Smooth muscle cell (in vitro differentiated cells): Measurements from ENCODE around the gene ZFP1. TPM values are rescaled to one million over a fixed set of nuclear protein-coding genes. Genes with fewer than 3 reads are reported as not detected.
"Not testable (repeated sequence)": the region's sequence is repeated elsewhere in the genome, so short reads cannot be mapped to it uniquely, and the experiment has no call there.

Source experiments
- DNase-seq: peaks from one replicate; lab custom pipeline; 2025; ENCODE audit not compliant: unreplicated experiment; lab: John Stamatoyannopoulos, UW
- H2AFZ ChIP-seq: fragments of 200-600 bp; sonication (generic); 2 replicates; pipeline ENCODE4 v1.6.0; 2016; ENCODE audit warnings: antibody characterized with exemption, low read depth, mild to moderate bottlenecking
- H3F3A ChIP-seq: fragments of 200-600 bp; sonication (generic); 2 replicates; pipeline ENCODE4 v1.6.0; 2017; ENCODE audit warnings: antibody characterized with exemption, low read depth
- H3K27ac ChIP-seq: fragments of 200-600 bp; sonication (generic); 2 replicates; pipeline ENCODE4 v1.5.1; 2016; ENCODE audit warnings: low read depth, mild to moderate bottlenecking
- H3K27me3 ChIP-seq: fragments of 200-600 bp; sonication (generic); 2 replicates; pipeline ENCODE4 v1.6.1; 2016; ENCODE audit warnings: low read depth, mild to moderate bottlenecking
- H3K36me3 ChIP-seq: fragments of 200-600 bp; sonication (generic); 2 replicates; pipeline ENCODE4 v1.5.1; 2016; ENCODE audit warnings: low read depth
- H3K4me1 ChIP-seq: fragments of 200-600 bp; sonication (generic); 2 replicates; pipeline ENCODE4 v1.5.1; 2016; ENCODE audit warnings: low read depth
- H3K4me2 ChIP-seq: fragments of 200-600 bp; sonication (generic); 2 replicates; pipeline ENCODE4 v1.6.0; 2016; ENCODE audit warnings: mild to moderate bottlenecking
- H3K4me3 ChIP-seq: fragments of 200-600 bp; sonication (generic); 2 replicates; pipeline ENCODE4 v1.5.1; 2016; ENCODE audit warnings: mild to moderate bottlenecking
- H3K79me2 ChIP-seq: fragments of 200-600 bp; sonication (generic); 2 replicates; pipeline ENCODE4 v1.6.0; 2016; ENCODE audit warnings: low read depth, mild to moderate bottlenecking
- H3K9ac ChIP-seq: fragments of 200-600 bp; sonication (generic); 2 replicates; pipeline ENCODE4 v1.6.0; 2016; ENCODE audit warnings: low read depth
- H3K9me3 ChIP-seq: fragments of 200-600 bp; sonication (generic); replicated peaks from 2 replicates; pipeline ENCODE4 v1.5.1; 2016; ENCODE audit warnings: low read depth
- H4K20me1 ChIP-seq: fragments of 200-600 bp; sonication (generic); 2 replicates; pipeline ENCODE4 v1.6.0; 2016; ENCODE audit warnings: low read depth
- WGBS: methylation state at CpG from one replicate; pipeline ENCODE4 v1.1.7; 2016; ENCODE audit warnings: low lambda C conversion rate; 5-methylcytosine and 5-hydroxymethylcytosine counted together
- polyA plus RNA-seq: library from polyadenylated mRNA; unstranded; fragments of >200 nt; fragmentation: Nextera tagmentation; extraction: Ambion mirVana; gene quantifications from 2 replicates; pipeline ENCODE4 v1.2.1, GENCODE V29; 2016
- total RNA-seq: library from RNA; depleted of rRNA; stranded (reverse); fragments of >200 nt; gene quantifications from 2 replicates; pipeline ENCODE4 v1.2.3, GENCODE V29; 2014
- TF ChIP-seq, protein P1 (sequence below): fragments of 200-600 bp; sonication (generic); IDR thresholded peaks from 2 replicates; pipeline ENCODE4 v1.5.1; 2017; ENCODE audit warnings: borderline replicate concordance, mild to moderate bottlenecking, antibody characterized with exemption; ENCODE audit not compliant: insufficient read depth, poor library complexity, severe bottlenecking

Gene ZFP1
- total and polyA plus RNA-seq, 2 experiments from 2014 or later: 12.6 to 15.0 TPM

- H3K9me3 ChIP-seq: no peaks in the 10 kb centered on the region
- no peak overlapping the region for H3K9ac ChIP-seq
- no peak overlapping the region for H3K4me3 ChIP-seq
- H4K20me1 ChIP-seq: no peaks in the 10 kb centered on the region
- TF ChIP-seq, protein P1, sequence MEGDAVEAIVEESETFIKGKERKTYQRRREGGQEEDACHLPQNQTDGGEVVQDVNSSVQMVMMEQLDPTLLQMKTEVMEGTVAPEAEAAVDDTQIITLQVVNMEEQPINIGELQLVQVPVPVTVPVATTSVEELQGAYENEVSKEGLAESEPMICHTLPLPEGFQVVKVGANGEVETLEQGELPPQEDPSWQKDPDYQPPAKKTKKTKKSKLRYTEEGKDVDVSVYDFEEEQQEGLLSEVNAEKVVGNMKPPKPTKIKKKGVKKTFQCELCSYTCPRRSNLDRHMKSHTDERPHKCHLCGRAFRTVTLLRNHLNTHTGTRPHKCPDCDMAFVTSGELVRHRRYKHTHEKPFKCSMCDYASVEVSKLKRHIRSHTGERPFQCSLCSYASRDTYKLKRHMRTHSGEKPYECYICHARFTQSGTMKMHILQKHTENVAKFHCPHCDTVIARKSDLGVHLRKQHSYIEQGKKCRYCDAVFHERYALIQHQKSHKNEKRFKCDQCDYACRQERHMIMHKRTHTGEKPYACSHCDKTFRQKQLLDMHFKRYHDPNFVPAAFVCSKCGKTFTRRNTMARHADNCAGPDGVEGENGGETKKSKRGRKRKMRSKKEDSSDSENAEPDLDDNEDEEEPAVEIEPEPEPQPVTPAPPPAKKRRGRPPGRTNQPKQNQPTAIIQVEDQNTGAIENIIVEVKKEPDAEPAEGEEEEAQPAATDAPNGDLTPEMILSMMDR: no peak
- no peaks in the 10 kb centered on the region for H3K36me3 ChIP-seq
- DNase-seq: no peak
- no peak overlapping the region for H2AFZ ChIP-seq
- H3K4me2 ChIP-seq: no peak overlapping the region
- WGBS: 85% methylated on average over 4 of the region's 4 CpGs
- no peaks in the 10 kb centered on the region for H3K27me3 ChIP-seq
- H3K27ac ChIP-seq: no peak overlapping the region
- H3F3A ChIP-seq: no peaks in the 10 kb centered on the region
- no peaks in the 10 kb centered on the region for H3K79me2 ChIP-seq
- H3K4me1 ChIP-seq: no peaks in the 10 kb centered on the region
These were observed 20.5 kb upstream of the ZFP1 start for GRCh38 chr16:75127713-75128415.

- not testable (repeated sequence) for H3K4me2 ChIP-seq, H4K20me1 ChIP-seq, H2AFZ ChIP-seq, H3F3A ChIP-seq, H3K4me3 ChIP-seq, H3K4me1 ChIP-seq, H3K27ac ChIP-seq, H3K9me3 ChIP-seq, DNase-seq, H3K36me3 ChIP-seq, H3K27me3 ChIP-seq, H3K9ac ChIP-seq, H3K79me2 ChIP-seq
- 82% methylated on average over 5 of the region's 5 CpGs for WGBS
These were observed 18.7 kb upstream of the ZFP1 start for GRCh38 chr16:75129421-75130149.

GRCh38 chr16:75130150-75130771 lies 18.1 kb upstream of the ZFP1 start:
- H3K4me1 ChIP-seq: no peaks in the 10 kb centered on the region
- no peak overlapping the region for H3K27ac ChIP-seq
- TF ChIP-seq, protein P1: no peak
- no peak overlapping the region for H3K4me2 ChIP-seq
- no peak for DNase-seq
- no peaks in the 10 kb centered on the region for H3K9me3 ChIP-seq
- no peak overlapping the region for H3K4me3 ChIP-seq
- no peaks in the 10 kb centered on the region for H4K20me1 ChIP-seq
- 86% methylated on average over 9 of the region's 9 CpGs for WGBS
- H3K79me2 ChIP-seq: no peaks in the 10 kb centered on the region
- H3K36me3 ChIP-seq: no peaks in the 10 kb centered on the region
- H3F3A ChIP-seq: no peaks in the 10 kb centered on the region
- no peak overlapping the region for H3K9ac ChIP-seq
- H3K27me3 ChIP-seq: no peaks in the 10 kb centered on the region
- no peak overlapping the region for H2AFZ ChIP-seq

DNA sequence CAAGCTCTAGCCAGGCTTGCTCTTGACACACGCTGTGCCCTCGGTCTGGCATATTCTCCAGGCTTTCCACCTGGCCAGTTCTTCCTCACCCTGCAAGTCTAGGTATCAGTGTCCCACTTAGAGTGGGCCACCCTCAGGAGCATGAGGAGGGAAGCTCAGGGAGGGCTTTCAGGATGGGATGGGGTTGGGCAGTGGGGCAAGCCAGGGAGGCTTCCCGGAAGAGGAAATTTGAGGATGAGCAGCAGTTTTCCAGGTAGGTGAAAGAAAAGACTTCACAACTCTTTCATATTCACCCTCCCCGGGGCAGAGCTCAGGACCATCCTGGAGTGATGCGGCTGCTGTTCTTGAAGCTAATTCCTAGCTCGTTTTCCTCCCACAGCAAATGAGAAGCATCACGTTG lies 17.2 kb upstream of the ZFP1 start:
- H3K9me3 ChIP-seq: no peaks in the 10 kb centered on the region
- H3K9ac ChIP-seq: no peak overlapping the region
- no peak for DNase-seq
- H3K79me2 ChIP-seq: no peaks in the 10 kb centered on the region
- H3K36me3 ChIP-seq: no peaks in the 10 kb centered on the region
- H3K27me3 ChIP-seq: no peaks in the 10 kb centered on the region
- no peak overlapping the region for H3K4me2 ChIP-seq
- H3F3A ChIP-seq: no peaks in the 10 kb centered on the region
- no peaks in the 10 kb centered on the region for H4K20me1 ChIP-seq
- TF ChIP-seq, protein P1: no peak
- WGBS: 70% methylated on average over 7 of the region's 7 CpGs
- no peak overlapping the region for H3K27ac ChIP-seq
- H3K4me1 ChIP-seq: no peaks in the 10 kb centered on the region
- no peak overlapping the region for H3K4me3 ChIP-seq
- no peak overlapping the region for H2AFZ ChIP-seq
